HL-60/S4 treated with phorbol 12-myristate 13-acetate at 8.2 ng/mL for 4 days and 3 days (cell line): Measurements from ENCODE around the gene FAM168A.

ENCODE experiments used
- in situ Hi-C: fragments of 300-500 bp; cut with MboI; formaldehyde crosslinking; loops from 2 replicates; pipeline ENCODE4 v1.15.0; 2022; ENCODE audit warnings: low sequenced_read_pairs

The FAM168A gene

GRCh38 chr11:73563539-73564200 lies 34.2 kb downstream of the FAM168A start:
- in situ Hi-C loops = no loop called here

- in situ Hi-C loops = no loop called here
These were observed 38.2 kb downstream of the FAM168A start for GRCh38 chr11:73559743-73560142.

GRCh38 chr11:73556966-73557365 lies 40.9 kb downstream of the FAM168A start:
- in situ Hi-C loops = no loop called here

- in situ Hi-C loops = no loop called here
These were observed 42.3 kb downstream of the FAM168A start for GRCh38 chr11:73555615-73556014.

GRCh38 chr11:73554671-73555320 lies 43.1 kb downstream of the FAM168A start:
- in situ Hi-C loops = no loop called here

- in situ Hi-C loops = no loop called here
These were observed 44.6 kb downstream of the FAM168A start for GRCh38 chr11:73553266-73553665.

GRCh38 chr11:73551677-73552076 lies 46.2 kb downstream of the FAM168A start:
- in situ Hi-C loops = no loop called here

GRCh38 chr11:73549376-73549775 lies 48.5 kb downstream of the FAM168A start:
- in situ Hi-C loops = no loop called here

- in situ Hi-C loops = no loop called here
These were observed 50.0 kb downstream of the FAM168A start for GRCh38 chr11:73547706-73548595.

- in situ Hi-C loops = no loop called here
These were observed 55.7 kb downstream of the FAM168A start for GRCh38 chr11:73542175-73542574.

- in situ Hi-C loops = no loop called here
These were observed 58.3 kb downstream of the FAM168A start for GRCh38 chr11:73539506-73540084.

GRCh38 chr11:73538381-73538872 lies 59.5 kb downstream of the FAM168A start:
- in situ Hi-C loops = no loop called here

- in situ Hi-C loops = no loop called here
These were observed 59.9 kb downstream of the FAM168A start for GRCh38 chr11:73537969-73538368.

- in situ Hi-C loops = no loop called here
These were observed 61.0 kb downstream of the FAM168A start for GRCh38 chr11:73536961-73537360.

GRCh38 chr11:73532310-73532709 lies 65.6 kb downstream of the FAM168A start:
- in situ Hi-C loops = no loop called here

GRCh38 chr11:73531386-73531785 lies 66.5 kb downstream of the FAM168A start:
- in situ Hi-C loops = no loop called here

GRCh38 chr11:73530109-73530508 lies 67.8 kb downstream of the FAM168A start:
- in situ Hi-C loops = no loop called here

GRCh38 chr11:73529204-73529530 lies 68.7 kb downstream of the FAM168A start:
- in situ Hi-C loops = no loop called here

GRCh38 chr11:73528483-73529203 lies 69.3 kb downstream of the FAM168A start:
- in situ Hi-C loops = no loop called here

GRCh38 chr11:73528013-73528412 lies 69.9 kb downstream of the FAM168A start:
- in situ Hi-C loops = no loop called here

- in situ Hi-C loops = no loop called here
These were observed 72.3 kb downstream of the FAM168A start for GRCh38 chr11:73525611-73526010.
